ENCODE measurements around the gene SFXN4. TPM values are rescaled to one million over a fixed set of nuclear protein-coding genes. Genes with fewer than 3 reads are reported as not detected.
"Not testable (repeated sequence)": the region's sequence is repeated elsewhere in the genome, so short reads cannot be mapped to it uniquely, and the experiment has no call there.

The SFXN4 gene
- total RNA-seq, 1 donor from 2014 or later, result 16.7 TPM

DNA sequence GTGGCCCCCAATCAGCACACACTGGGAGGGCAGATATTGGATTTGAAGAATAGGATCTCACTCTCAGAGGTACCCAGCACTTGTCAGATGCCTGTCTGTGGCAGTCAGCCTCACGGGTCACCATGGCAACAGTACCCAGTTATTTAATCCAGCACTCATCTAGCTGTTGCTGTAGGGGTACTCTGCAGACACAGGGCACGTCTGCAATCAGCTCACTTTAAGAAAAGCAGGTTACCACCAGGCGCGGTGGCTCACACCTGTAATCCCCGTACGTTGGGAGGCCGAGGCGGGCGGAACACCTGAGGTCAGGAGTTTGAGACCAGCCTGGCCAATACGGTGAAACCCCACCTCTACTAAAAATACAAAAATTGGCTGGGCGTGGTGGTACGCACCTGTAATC, 11.9 kb downstream of the SFXN4 start:
- peaks cover 8% of the 10 kb centered on the region for H3K36me3 ChIP-seq (ENCODE audit: insufficient read depth, low read length)
- no peaks in the 10 kb centered on the region for H4K20me1 ChIP-seq (ENCODE audit: insufficient read depth, low read length)
- H3K4me2 ChIP-seq (ENCODE audit: low read length), result no peak overlapping the region
- H3K4me1 ChIP-seq (ENCODE audit: insufficient read depth, low read length), result no peaks in the 10 kb centered on the region
- H3K27ac Mint-ChIP-seq (ENCODE audit: unreplicated experiment), result no peak overlapping the region
- H3K79me2 ChIP-seq (ENCODE audit: insufficient read depth, low read length), result no peaks in the 10 kb centered on the region
- no peak overlapping the region for H3K4me3 ChIP-seq (ENCODE audit: insufficient read depth, low read depth, low read length)
- H3K9ac ChIP-seq (ENCODE audit: low read length), result no peak overlapping the region
- no peaks in the 10 kb centered on the region for H3K27me3 ChIP-seq (ENCODE audit: insufficient read depth, low read length)
- DNase-seq (ENCODE audit: low read depth), result no peak
- no peaks in the 10 kb centered on the region for H3K9me3 ChIP-seq (ENCODE audit: insufficient read depth, low read depth, low read length)
- no peak overlapping the region for H3K4me3 Mint-ChIP-seq (ENCODE audit: unreplicated experiment)
- no peak overlapping the region for H3K27ac ChIP-seq (ENCODE audit: low read depth, low read length)
- H3K9me3 Mint-ChIP-seq (ENCODE audit: unreplicated experiment), result no peaks in the 10 kb centered on the region
- no peak overlapping the region for H2AFZ ChIP-seq (ENCODE audit: low read depth, low read length)
- no peaks in the 10 kb centered on the region for H3K27me3 Mint-ChIP-seq (ENCODE audit: low read depth, unreplicated experiment)
- TF ChIP-seq EZH2 (IDR thresholded peaks at IDR 0.05; ENCODE audit: insufficient read depth, low read length), result no peak
- TF ChIP-seq, protein P1, sequence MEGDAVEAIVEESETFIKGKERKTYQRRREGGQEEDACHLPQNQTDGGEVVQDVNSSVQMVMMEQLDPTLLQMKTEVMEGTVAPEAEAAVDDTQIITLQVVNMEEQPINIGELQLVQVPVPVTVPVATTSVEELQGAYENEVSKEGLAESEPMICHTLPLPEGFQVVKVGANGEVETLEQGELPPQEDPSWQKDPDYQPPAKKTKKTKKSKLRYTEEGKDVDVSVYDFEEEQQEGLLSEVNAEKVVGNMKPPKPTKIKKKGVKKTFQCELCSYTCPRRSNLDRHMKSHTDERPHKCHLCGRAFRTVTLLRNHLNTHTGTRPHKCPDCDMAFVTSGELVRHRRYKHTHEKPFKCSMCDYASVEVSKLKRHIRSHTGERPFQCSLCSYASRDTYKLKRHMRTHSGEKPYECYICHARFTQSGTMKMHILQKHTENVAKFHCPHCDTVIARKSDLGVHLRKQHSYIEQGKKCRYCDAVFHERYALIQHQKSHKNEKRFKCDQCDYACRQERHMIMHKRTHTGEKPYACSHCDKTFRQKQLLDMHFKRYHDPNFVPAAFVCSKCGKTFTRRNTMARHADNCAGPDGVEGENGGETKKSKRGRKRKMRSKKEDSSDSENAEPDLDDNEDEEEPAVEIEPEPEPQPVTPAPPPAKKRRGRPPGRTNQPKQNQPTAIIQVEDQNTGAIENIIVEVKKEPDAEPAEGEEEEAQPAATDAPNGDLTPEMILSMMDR (IDR thresholded peaks at IDR 0.05; ENCODE audit: insufficient read depth, low read depth, low read length), result no peak
- FAIRE-seq, result no peak
- no peaks in the 10 kb centered on the region for H3K4me1 Mint-ChIP-seq (ENCODE audit: low read depth, unreplicated experiment)
- peaks cover 42% of the 10 kb centered on the region for H3K36me3 Mint-ChIP-seq (ENCODE audit: low read depth, unreplicated experiment)

DNA sequence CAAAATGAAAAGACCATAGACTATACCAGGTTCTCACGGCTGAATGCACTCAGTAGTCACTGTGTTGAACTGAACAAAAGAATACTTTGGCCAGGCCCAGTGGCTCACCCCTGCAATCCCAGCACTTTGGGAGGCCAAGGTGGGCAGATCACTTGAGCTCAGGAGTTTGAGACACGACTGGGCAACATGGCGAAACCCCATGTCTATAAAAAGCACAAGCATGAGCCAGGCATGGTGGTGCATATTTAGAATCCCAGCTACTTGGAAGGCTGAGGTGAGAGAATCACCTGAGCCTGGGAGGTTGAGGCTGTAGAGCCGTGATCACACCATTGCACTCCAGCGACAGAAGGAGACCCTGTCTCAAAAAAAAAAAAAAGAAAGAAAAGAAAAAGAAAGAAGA, 12.5 kb downstream of the SFXN4 start:
- no peaks in the 10 kb centered on the region for H3K9me3 ChIP-seq (ENCODE audit: insufficient read depth, low read depth, low read length)
- no peaks in the 10 kb centered on the region for H3K4me1 Mint-ChIP-seq (ENCODE audit: low read depth, unreplicated experiment)
- no peak overlapping the region for H3K27ac ChIP-seq (ENCODE audit: low read depth, low read length)
- H3K36me3 ChIP-seq (ENCODE audit: insufficient read depth, low read length), result peaks cover 8% of the 10 kb centered on the region
- no peaks in the 10 kb centered on the region for H3K9me3 Mint-ChIP-seq (ENCODE audit: unreplicated experiment)
- H3K36me3 Mint-ChIP-seq (ENCODE audit: low read depth, unreplicated experiment), result peaks cover 42% of the 10 kb centered on the region
- H3K27ac Mint-ChIP-seq (ENCODE audit: unreplicated experiment), result no peak overlapping the region
- no peaks in the 10 kb centered on the region for H3K27me3 Mint-ChIP-seq (ENCODE audit: low read depth, unreplicated experiment)
- no peaks in the 10 kb centered on the region for H4K20me1 ChIP-seq (ENCODE audit: insufficient read depth, low read length)
- H3K79me2 ChIP-seq (ENCODE audit: insufficient read depth, low read length), result no peaks in the 10 kb centered on the region
- H3K4me1 ChIP-seq (ENCODE audit: insufficient read depth, low read length), result no peaks in the 10 kb centered on the region
- no peak overlapping the region for H2AFZ ChIP-seq (ENCODE audit: low read depth, low read length)
- no peak overlapping the region for H3K4me3 Mint-ChIP-seq (ENCODE audit: unreplicated experiment)
- no peaks in the 10 kb centered on the region for H3K27me3 ChIP-seq (ENCODE audit: insufficient read depth, low read length)
- no peak for TF ChIP-seq EZH2 (IDR thresholded peaks at IDR 0.05; ENCODE audit: insufficient read depth, low read length)
- TF ChIP-seq, protein P1 (IDR thresholded peaks at IDR 0.05; ENCODE audit: insufficient read depth, low read depth, low read length), result no peak
- H3K4me3 ChIP-seq (ENCODE audit: insufficient read depth, low read depth, low read length), result no peak overlapping the region
- no peak overlapping the region for H3K9ac ChIP-seq (ENCODE audit: low read length)
- DNase-seq (ENCODE audit: low read depth) (no peak), FAIRE-seq (no peak)
- H3K4me2 ChIP-seq (ENCODE audit: low read length), result no peak overlapping the region

DNA sequence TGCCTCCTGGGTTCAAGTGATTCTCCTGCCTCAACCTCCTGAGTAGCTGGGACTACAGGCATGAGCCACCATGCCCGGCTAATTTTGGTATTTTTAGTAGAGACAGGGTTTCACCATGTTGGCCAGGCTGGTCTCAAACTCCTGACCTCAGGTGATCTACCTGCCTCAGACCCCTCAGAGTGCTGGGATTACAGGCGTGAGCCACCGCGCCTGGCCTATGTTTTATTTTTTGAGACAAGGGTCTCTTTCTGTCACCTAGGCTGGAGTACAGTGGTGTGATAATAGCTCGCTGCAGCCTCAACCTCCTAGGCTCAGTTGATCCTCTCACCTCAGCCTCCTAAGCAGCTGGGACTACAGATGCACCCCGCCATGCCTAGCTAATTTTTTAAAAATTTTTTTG, 13.9 kb downstream of the SFXN4 start:
- not testable (repeated sequence) for DNase-seq (ENCODE audit: low read depth); H3K27me3 Mint-ChIP-seq (ENCODE audit: low read depth, unreplicated experiment); H3K36me3 ChIP-seq (ENCODE audit: insufficient read depth, low read length); H3K4me2 ChIP-seq (ENCODE audit: low read length); H3K4me3 ChIP-seq (ENCODE audit: insufficient read depth, low read depth, low read length); H3K4me1 ChIP-seq (ENCODE audit: insufficient read depth, low read length); H3K27ac Mint-ChIP-seq (ENCODE audit: unreplicated experiment); H3K9ac ChIP-seq (ENCODE audit: low read length); H3K27ac ChIP-seq (ENCODE audit: low read depth, low read length); H3K4me1 Mint-ChIP-seq (ENCODE audit: low read depth, unreplicated experiment); H3K9me3 Mint-ChIP-seq (ENCODE audit: unreplicated experiment); H4K20me1 ChIP-seq (ENCODE audit: insufficient read depth, low read length); FAIRE-seq; H3K4me3 Mint-ChIP-seq (ENCODE audit: unreplicated experiment); H3K79me2 ChIP-seq (ENCODE audit: insufficient read depth, low read length); H2AFZ ChIP-seq (ENCODE audit: low read depth, low read length); H3K9me3 ChIP-seq (ENCODE audit: insufficient read depth, low read depth, low read length); H3K27me3 ChIP-seq (ENCODE audit: insufficient read depth, low read length)
- H3K36me3 Mint-ChIP-seq (ENCODE audit: low read depth, unreplicated experiment), result peaks cover 36% of the 10 kb centered on the region
